DND-41 (cell line): ENCODE data around the gene AFF2.

Source experiments
- EZH2 ChIP-seq: IDR thresholded peaks from 3 replicates; pipeline ENCODE4 v1.6.1; 2012; ENCODE audit warnings: borderline replicate concordance, low read depth, mild to moderate bottlenecking, moderate library complexity, low read length, inconsistent platforms; ENCODE audit not compliant: severe bottlenecking
- TF ChIP-seq, protein P1 (sequence below): IDR thresholded peaks from 2 replicates; pipeline ENCODE4 v1.5.1; 2012; ENCODE audit warnings: borderline replicate concordance, low read length, moderate library complexity, mild to moderate bottlenecking; ENCODE audit not compliant: poor library complexity, severe bottlenecking; ENCODE audit errors: extremely low read depth

DNA sequence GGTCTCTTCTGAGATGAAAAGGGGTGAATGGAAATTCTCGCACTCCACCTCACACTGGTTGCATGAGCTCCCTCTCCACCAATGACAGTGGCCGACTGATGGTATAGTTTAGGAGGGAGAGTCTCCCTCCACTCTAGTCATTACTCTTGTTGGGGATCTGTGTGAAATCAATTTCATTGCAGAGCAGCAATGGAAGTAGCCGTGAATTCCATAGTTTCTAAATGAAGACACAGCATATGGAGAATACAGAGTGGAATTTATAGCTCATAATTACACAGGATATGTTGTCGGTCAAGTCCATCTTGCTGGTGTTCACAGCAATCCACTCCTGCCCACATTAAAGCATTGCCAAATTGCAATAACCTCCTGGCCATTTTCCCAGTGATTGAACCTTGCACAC lies 426.0 kb downstream of the AFF2 start:
- TF ChIP-seq, protein P1, sequence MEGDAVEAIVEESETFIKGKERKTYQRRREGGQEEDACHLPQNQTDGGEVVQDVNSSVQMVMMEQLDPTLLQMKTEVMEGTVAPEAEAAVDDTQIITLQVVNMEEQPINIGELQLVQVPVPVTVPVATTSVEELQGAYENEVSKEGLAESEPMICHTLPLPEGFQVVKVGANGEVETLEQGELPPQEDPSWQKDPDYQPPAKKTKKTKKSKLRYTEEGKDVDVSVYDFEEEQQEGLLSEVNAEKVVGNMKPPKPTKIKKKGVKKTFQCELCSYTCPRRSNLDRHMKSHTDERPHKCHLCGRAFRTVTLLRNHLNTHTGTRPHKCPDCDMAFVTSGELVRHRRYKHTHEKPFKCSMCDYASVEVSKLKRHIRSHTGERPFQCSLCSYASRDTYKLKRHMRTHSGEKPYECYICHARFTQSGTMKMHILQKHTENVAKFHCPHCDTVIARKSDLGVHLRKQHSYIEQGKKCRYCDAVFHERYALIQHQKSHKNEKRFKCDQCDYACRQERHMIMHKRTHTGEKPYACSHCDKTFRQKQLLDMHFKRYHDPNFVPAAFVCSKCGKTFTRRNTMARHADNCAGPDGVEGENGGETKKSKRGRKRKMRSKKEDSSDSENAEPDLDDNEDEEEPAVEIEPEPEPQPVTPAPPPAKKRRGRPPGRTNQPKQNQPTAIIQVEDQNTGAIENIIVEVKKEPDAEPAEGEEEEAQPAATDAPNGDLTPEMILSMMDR = no peak
- no peak for TF ChIP-seq EZH2
